Liver (tissue), 3 donors: ENCODE measurements around the gene GPR89B.
"Not testable (repeated sequence)": the region's sequence is repeated elsewhere in the genome, so short reads cannot be mapped to it uniquely, and the experiment has no call there.

Experiments
- ATF3 ChIP-seq: IDR thresholded peaks from 2 replicates; pipeline ENCODE4 v1.6.1; 2016; ENCODE audit warnings: antibody characterized with exemption
- CTCF ChIP-seq: fragments of 150-350 bp; IDR thresholded peaks from 2 replicates; pipeline ENCODE4 v1.5.1; 2017; ENCODE audit warnings: improper control_type of control experiment, low read depth, low read length; ENCODE audit not compliant: missing input control
- GABPA ChIP-seq, 2 donors: IDR thresholded peaks in 1 of 2; conservative IDR thresholded peaks in 1 of 2; 2 replicates each; pipeline ENCODE4 v1.6.1; 2016; ENCODE audit warnings: antibody characterized with exemption in 2 of 2, mild to moderate bottlenecking in 1 of 2, moderate library complexity in 1 of 2
- JUND ChIP-seq, 2 donors: IDR thresholded peaks; 2 replicates each; pipeline ENCODE4 v1.6.1; 2016; ENCODE audit warnings: antibody characterized with exemption in 2 of 2
- MAX ChIP-seq: IDR thresholded peaks from 2 replicates; pipeline ENCODE4 v1.6.1; 2016; ENCODE audit warnings: antibody characterized with exemption
- RAD21 ChIP-seq, 2 donors: IDR thresholded peaks; 2 replicates each; pipeline ENCODE4 v1.6.1; 2016; ENCODE audit warnings: antibody characterized with exemption in 2 of 2, mild to moderate bottlenecking in 2 of 2
- RXRA ChIP-seq, 2 donors: IDR thresholded peaks; 2 replicates each; pipeline ENCODE4 v1.6.1; 2017 to 2018; ENCODE audit warnings: antibody characterized with exemption in 2 of 2, mild to moderate bottlenecking in 1 of 2
- donor health status: healthy.
- donor health status: healthy.

GRCh38 chr1:148038462-148039333, 110.5 kb downstream of the GPR89B start:
- TF ChIP-seq ATF3; CTCF; RXRA (IDR thresholded peaks at IDR 0.05); JUND (IDR thresholded peaks at IDR 0.05); RAD21 (IDR thresholded peaks at IDR 0.05): not testable (repeated sequence)
- TF ChIP-seq GABPA (IDR thresholded peaks at IDR 0.05 in 1 of 2, conservative IDR thresholded peaks at IDR 0.05 in 1 of 2) = peak in 1 of 2 donors; percentile 13
- TF ChIP-seq MAX = peak; percentile 30
